ENCODE results near the gene EEF1AKMT3. TPM values are rescaled to one million over a fixed set of nuclear protein-coding genes. Genes with fewer than 3 reads are reported as not detected.

The EEF1AKMT3 gene
- total and polyA plus RNA-seq, 8 donors: 3.3 to 61.4 (median 9.2) TPM

GRCh38 chr12:57776247-57776587 is 3.8 kb downstream of the EEF1AKMT3 start:
- intact Hi-C loops (cut with DNase I; ENCODE audit: low total_unique reads): no loop called here
- Histone ChIP-seq H3K27ac (no peak overlapping the region), H3K9me3 (no peaks in the 10 kb centered on the region), H3K4me1 (peaks cover 10 to 20% (median 18%) of the 10 kb centered on the region in 4 donors), H3K27me3 (no peaks in the 10 kb centered on the region), H3K4me3 (no peak overlapping the region), H3K36me3 (peaks cover 0 to 27% (median 25%) of the 10 kb centered on the region in 4 donors)
- no peak for TF ChIP-seq POLR2A (IDR thresholded peaks at IDR 0.05)
- TF ChIP-seq EP300 (IDR thresholded peaks at IDR 0.05): no peak
- TF ChIP-seq POLR2AphosphoS5 (IDR thresholded peaks at IDR 0.05): no peak
- TF ChIP-seq CTCF (IDR thresholded peaks at IDR 0.05): no peak
- no peak for DNase-seq
- 84 to 94% (median 92%) methylated on average over 2 of the region's 2 CpGs for WGBS, 5 donors

GRCh38 chr12:57777367-57777766 is 5.0 kb downstream of the EEF1AKMT3 start:
- peaks cover 0 to 27% (median 25%) of the 10 kb centered on the region in 4 donors for H3K36me3 ChIP-seq
- intact Hi-C loops (cut with DNase I; ENCODE audit: low total_unique reads): no loop called here
- no peak for DNase-seq
- no peak overlapping the region for H3K27ac ChIP-seq
- H3K9me3 ChIP-seq: no peaks in the 10 kb centered on the region
- TF ChIP-seq POLR2A (IDR thresholded peaks at IDR 0.05) (no peak), CTCF (IDR thresholded peaks at IDR 0.05) (no peak), POLR2AphosphoS5 (IDR thresholded peaks at IDR 0.05) (no peak), EP300 (IDR thresholded peaks at IDR 0.05) (no peak)
- WGBS, 5 donors: 77 to 82% (median 81%) methylated on average over 7 of the region's 7 CpGs
- no peak overlapping the region for H3K4me3 ChIP-seq
- H3K27me3 ChIP-seq: no peaks in the 10 kb centered on the region
- H3K4me1 ChIP-seq: peaks cover 8 to 26% (median 18%) of the 10 kb centered on the region in 4 donors

- Histone ChIP-seq H3K27me3 (no peaks in the 10 kb centered on the region), H3K9me3 (no peaks in the 10 kb centered on the region), H3K4me3 (no peak overlapping the region), H3K36me3 (peaks cover 0 to 27% (median 25%) of the 10 kb centered on the region in 4 donors), H3K4me1 (peaks cover 7 to 24% (median 17%) of the 10 kb centered on the region in 4 donors), H3K27ac (no peak overlapping the region)
- no peak for TF ChIP-seq CTCF (IDR thresholded peaks at IDR 0.05)
- no peak for TF ChIP-seq POLR2AphosphoS5 (IDR thresholded peaks at IDR 0.05)
- TF ChIP-seq EP300 (IDR thresholded peaks at IDR 0.05): no peak
- TF ChIP-seq POLR2A (IDR thresholded peaks at IDR 0.05): no peak
- intact Hi-C loops (cut with DNase I; ENCODE audit: low total_unique reads): no loop called here
- WGBS, 5 donors: 84 to 97% (median 94%) methylated on average over 6 to 7 of the region's 7 CpGs
- DNase-seq: no peak
Measured at GRCh38 chr12:57777911-57778310, 5.5 kb downstream of the EEF1AKMT3 start.

- H3K9me3 ChIP-seq: no peaks in the 10 kb centered on the region
- peaks cover 0 to 27% (median 23%) of the 10 kb centered on the region in 4 donors for H3K36me3 ChIP-seq
- H3K4me3 ChIP-seq: no peak overlapping the region
- no peak for TF ChIP-seq CTCF (IDR thresholded peaks at IDR 0.05)
- TF ChIP-seq POLR2A (IDR thresholded peaks at IDR 0.05): no peak
- no peak for TF ChIP-seq EP300 (IDR thresholded peaks at IDR 0.05)
- no peak for TF ChIP-seq POLR2AphosphoS5 (IDR thresholded peaks at IDR 0.05)
- intact Hi-C loops (cut with DNase I; ENCODE audit: low total_unique reads): no loop called here
- peaks cover 8 to 32% (median 20%) of the 10 kb centered on the region in 4 donors for H3K4me1 ChIP-seq
- no peak overlapping the region for H3K27ac ChIP-seq
- 13 to 55% (median 30%) methylated on average over 1 of the region's 1 CpG for WGBS, 5 donors
- H3K27me3 ChIP-seq: no peaks in the 10 kb centered on the region
- DNase-seq: no peak
Measured at GRCh38 chr12:57779736-57780135, 7.3 kb downstream of the EEF1AKMT3 start.

All from stomach (tissue), 9 donors.